Measurements from ENCODE around the gene BCL7B.

GRCh38 chr7:73570521-73570920 lies 13.0 kb upstream of the BCL7B start:
- TF ChIP-seq EP300 (IDR thresholded peaks at IDR 0.05) (no peak), POLR2A (IDR thresholded peaks at IDR 0.05; ENCODE audit: low read depth) (no peak), POLR2AphosphoS5 (IDR thresholded peaks at IDR 0.05) (no peak)
